ENCODE data around the gene HNRNPUL1. TPM values are rescaled to one million over a fixed set of nuclear protein-coding genes. Genes with fewer than 3 reads are reported as not detected.

The HNRNPUL1 gene
- total and polyA plus RNA-seq, 9 of the 15 experiments (the other 6 are each of a cell fraction or from before 2014, with no cell fraction given), result 7.3 to 211 (median 85.0) TPM

GRCh38 chr19:41234512-41235168 is 29.5 kb upstream of the HNRNPUL1 start (continued):
- TF ChIP-seq, protein P1, sequence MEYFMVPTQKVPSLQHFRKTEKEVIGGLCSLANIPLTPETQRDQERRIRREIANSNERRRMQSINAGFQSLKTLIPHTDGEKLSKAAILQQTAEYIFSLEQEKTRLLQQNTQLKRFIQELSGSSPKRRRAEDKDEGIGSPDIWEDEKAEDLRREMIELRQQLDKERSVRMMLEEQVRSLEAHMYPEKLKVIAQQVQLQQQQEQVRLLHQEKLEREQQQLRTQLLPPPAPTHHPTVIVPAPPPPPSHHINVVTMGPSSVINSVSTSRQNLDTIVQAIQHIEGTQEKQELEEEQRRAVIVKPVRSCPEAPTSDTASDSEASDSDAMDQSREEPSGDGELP (CRISPR knock-in tag; IDR thresholded peaks at IDR 0.05; ENCODE audit: borderline replicate concordance), result no peak
- no peak for TF ChIP-seq YBX1 (IDR thresholded peaks at IDR 0.05)

- Histone ChIP-seq H3K79me2 (ENCODE audit: control insufficient read depth, insufficient read depth, low read length) (no peaks in the 10 kb centered on the region), H3K9ac (ENCODE audit: insufficient read depth in 1 of 2, low read depth in 2 of 2, low read length in 2 of 2) (no peak overlapping the region), H3K27ac (ENCODE audit: extremely low read depth, low read depth, low read length) (no peak overlapping the region), H2AFZ (ENCODE audit: low read depth, low read length) (no peak overlapping the region), H3K4me2 (ENCODE audit: insufficient read depth, low read length) (no peak overlapping the region), H3K4me1 (replicated peaks in 1 of 2; ENCODE audit: control insufficient read depth in 2 of 2, insufficient read depth in 2 of 2, low read length in 2 of 2) (peaks cover 0 to 10% of the 10 kb centered on the region in 2 experiments; a peak in 2 of 5 replicates), H3K9me1 (ENCODE audit: control insufficient read depth, insufficient read depth, low read length) (no peaks in the 10 kb centered on the region), H3K27me3 (ENCODE audit: control insufficient read depth in 2 of 2, insufficient read depth in 2 of 2, low read length in 2 of 2) (peaks cover 0 to 14% of the 10 kb centered on the region in 2 experiments; a peak in 2 of 5 replicates), H3K4me3 (no peak overlapping the region), H4K20me1 (replicated peaks; ENCODE audit: control insufficient read depth, insufficient read depth, low read length) (no peaks in the 10 kb centered on the region), H3K9me3 (replicated peaks; ENCODE audit: control insufficient read depth, insufficient read depth, low read depth, low read length) (no peaks in the 10 kb centered on the region), H3K36me3 (ENCODE audit: control insufficient read depth, insufficient read depth, low read length) (no peaks in the 10 kb centered on the region)
- POLR2A ChIA-PET, result no interaction called here
- FAIRE-seq (no peak), ATAC-seq (no peak), DNase-seq (ENCODE audit: extremely low read depth in 1 of 4, low spot score in 3 of 4) (no peak)
- CTCF ChIA-PET (ENCODE audit: low intra/inter-chr PET ratio), result no interaction called here
- intact Hi-C loops (cut with micrococcal nuclease), result no loop called here
- in situ Hi-C loops (cut with MboI), result no loop called here
- WGBS (ENCODE audit: insufficient coverage, low coverage, missing lambda C conversion rate), result 36% methylated on average over 4 of the region's 4 CpGs
- BruUV-seq (replicated peaks), result no TSS peak
- TF ChIP-seq RFX5 (IDR thresholded peaks at IDR 0.05; ENCODE audit: low read depth, low read length), result no peak
- TF ChIP-seq ETS2 (tag; IDR thresholded peaks at IDR 0.05; ENCODE audit: borderline replicate concordance, poor library complexity, severe bottlenecking), result no peak
- TF ChIP-seq, protein P2, sequence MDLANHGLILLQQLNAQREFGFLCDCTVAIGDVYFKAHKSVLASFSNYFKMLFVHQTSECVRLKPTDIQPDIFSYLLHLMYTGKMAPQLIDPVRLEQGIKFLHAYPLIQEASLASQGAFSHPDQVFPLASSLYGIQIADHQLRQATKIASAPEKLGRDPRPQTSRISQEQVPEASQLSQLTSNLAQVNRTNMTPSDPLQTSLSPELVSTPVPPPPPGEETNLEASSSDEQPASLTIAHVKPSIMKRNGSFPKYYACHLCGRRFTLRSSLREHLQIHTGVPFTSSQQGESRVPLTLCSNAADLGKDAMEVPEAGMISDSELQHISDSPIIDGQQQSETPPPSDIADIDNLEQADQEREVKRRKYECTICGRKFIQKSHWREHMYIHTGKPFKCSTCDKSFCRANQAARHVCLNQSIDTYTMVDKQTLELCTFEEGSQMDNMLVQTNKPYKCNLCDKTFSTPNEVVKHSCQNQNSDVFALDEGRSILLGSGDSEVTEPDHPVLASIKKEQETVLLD (IDR thresholded peaks at IDR 0.05), result no peak
- 0 out of 3 replicates have a peak, but pooled peaks of 1 of the 2 experiments have one; percentile 47 for TF ChIP-seq CBX3 (IDR thresholded peaks at IDR 0.05; ENCODE audit: borderline replicate concordance in 1 of 2, low read length in 2 of 2)
- no peak for TF ChIP-seq PHF20 (IDR thresholded peaks at IDR 0.05; ENCODE audit: partially characterized antibody)
- TF ChIP-seq, protein P3, sequence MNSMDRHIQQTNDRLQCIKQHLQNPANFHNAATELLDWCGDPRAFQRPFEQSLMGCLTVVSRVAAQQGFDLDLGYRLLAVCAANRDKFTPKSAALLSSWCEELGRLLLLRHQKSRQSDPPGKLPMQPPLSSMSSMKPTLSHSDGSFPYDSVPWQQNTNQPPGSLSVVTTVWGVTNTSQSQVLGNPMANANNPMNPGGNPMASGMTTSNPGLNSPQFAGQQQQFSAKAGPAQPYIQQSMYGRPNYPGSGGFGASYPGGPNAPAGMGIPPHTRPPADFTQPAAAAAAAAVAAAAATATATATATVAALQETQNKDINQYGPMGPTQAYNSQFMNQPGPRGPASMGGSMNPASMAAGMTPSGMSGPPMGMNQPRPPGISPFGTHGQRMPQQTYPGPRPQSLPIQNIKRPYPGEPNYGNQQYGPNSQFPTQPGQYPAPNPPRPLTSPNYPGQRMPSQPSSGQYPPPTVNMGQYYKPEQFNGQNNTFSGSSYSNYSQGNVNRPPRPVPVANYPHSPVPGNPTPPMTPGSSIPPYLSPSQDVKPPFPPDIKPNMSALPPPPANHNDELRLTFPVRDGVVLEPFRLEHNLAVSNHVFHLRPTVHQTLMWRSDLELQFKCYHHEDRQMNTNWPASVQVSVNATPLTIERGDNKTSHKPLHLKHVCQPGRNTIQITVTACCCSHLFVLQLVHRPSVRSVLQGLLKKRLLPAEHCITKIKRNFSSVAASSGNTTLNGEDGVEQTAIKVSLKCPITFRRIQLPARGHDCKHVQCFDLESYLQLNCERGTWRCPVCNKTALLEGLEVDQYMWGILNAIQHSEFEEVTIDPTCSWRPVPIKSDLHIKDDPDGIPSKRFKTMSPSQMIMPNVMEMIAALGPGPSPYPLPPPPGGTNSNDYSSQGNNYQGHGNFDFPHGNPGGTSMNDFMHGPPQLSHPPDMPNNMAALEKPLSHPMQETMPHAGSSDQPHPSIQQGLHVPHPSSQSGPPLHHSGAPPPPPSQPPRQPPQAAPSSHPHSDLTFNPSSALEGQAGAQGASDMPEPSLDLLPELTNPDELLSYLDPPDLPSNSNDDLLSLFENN (IDR thresholded peaks at IDR 0.05; ENCODE audit: low read depth in 2 of 2, low read length in 2 of 2), result no peak
- peak; percentile 69; the same call in 1 of the 2 replicates for TF ChIP-seq HDAC2 (IDR thresholded peaks at IDR 0.05)
- no peak for TF ChIP-seq SIRT6 (IDR thresholded peaks at IDR 0.05; ENCODE audit: low read depth, low read length)
- TF ChIP-seq HIVEP1 (CRISPR knock-in tag; IDR thresholded peaks at IDR 0.05), result no peak
- TF ChIP-seq, protein P4, sequence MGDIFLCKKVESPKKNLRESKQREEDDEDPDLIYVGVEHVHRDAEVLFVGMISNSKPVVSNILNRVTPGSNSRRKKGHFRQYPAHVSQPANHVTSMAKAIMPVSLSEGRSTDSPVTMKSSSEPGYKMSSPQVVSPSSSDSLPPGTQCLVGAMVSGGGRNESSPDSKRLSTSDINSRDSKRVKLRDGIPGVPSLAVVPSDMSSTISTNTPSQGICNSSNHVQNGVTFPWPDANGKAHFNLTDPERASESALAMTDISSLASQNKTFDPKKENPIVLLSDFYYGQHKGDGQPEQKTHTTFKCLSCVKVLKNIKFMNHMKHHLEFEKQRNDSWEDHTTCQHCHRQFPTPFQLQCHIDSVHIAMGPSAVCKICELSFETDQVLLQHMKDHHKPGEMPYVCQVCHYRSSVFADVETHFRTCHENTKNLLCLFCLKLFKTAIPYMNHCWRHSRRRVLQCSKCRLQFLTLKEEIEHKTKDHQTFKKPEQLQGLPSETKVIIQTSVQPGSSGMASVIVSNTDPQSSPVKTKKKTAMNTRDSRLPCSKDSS (IDR thresholded peaks at IDR 0.05; ENCODE audit: low read depth, partially characterized antibody), result no peak
Measured at GRCh38 chr19:41235480-41235879, 28.7 kb upstream of the HNRNPUL1 start.

All from K562 (cell line).